Epithelial cell of proximal tubule (primary cell): ENCODE results near the gene IER5. TPM values are rescaled to one million over a fixed set of nuclear protein-coding genes. Genes with fewer than 3 reads are reported as not detected.

Experiments used
- DNase-seq: peaks from one replicate; pipeline ENCODE4 v3.0.0-alpha.2; 2011; ENCODE audit warnings: low read depth
- H3K4me3 ChIP-seq: 2 replicates; pipeline ENCODE4 v1.5.1; 2011; ENCODE audit warnings: low read depth, mild to moderate bottlenecking, low read length
- total RNA-seq: library from RNA; depleted of rRNA; stranded (reverse); fragments of >200 nt; gene quantifications from 2 replicates; pipeline ENCODE4 v1.2.3, GENCODE V29; 2015
- TF ChIP-seq, protein P1 (sequence below): conservative IDR thresholded peaks from 2 replicates; pipeline ENCODE4 v1.5.1; 2012; ENCODE audit warnings: low read depth, mild to moderate bottlenecking, low read length

IER5 gene
- total RNA-seq, 1 donor from 2014 or later = 43.0 TPM

GRCh38 chr1:181103399-181103798 is 14.9 kb downstream of the IER5 start:
- no peak for DNase-seq
- TF ChIP-seq, protein P1, sequence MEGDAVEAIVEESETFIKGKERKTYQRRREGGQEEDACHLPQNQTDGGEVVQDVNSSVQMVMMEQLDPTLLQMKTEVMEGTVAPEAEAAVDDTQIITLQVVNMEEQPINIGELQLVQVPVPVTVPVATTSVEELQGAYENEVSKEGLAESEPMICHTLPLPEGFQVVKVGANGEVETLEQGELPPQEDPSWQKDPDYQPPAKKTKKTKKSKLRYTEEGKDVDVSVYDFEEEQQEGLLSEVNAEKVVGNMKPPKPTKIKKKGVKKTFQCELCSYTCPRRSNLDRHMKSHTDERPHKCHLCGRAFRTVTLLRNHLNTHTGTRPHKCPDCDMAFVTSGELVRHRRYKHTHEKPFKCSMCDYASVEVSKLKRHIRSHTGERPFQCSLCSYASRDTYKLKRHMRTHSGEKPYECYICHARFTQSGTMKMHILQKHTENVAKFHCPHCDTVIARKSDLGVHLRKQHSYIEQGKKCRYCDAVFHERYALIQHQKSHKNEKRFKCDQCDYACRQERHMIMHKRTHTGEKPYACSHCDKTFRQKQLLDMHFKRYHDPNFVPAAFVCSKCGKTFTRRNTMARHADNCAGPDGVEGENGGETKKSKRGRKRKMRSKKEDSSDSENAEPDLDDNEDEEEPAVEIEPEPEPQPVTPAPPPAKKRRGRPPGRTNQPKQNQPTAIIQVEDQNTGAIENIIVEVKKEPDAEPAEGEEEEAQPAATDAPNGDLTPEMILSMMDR = no peak
- no peak overlapping the region for H3K4me3 ChIP-seq

GRCh38 chr1:181104042-181104789 is 15.7 kb downstream of the IER5 start:
- DNase-seq = no peak
- TF ChIP-seq, protein P1 = no peak
- peak overlapping the region; percentile 91 for H3K4me3 ChIP-seq

DNA sequence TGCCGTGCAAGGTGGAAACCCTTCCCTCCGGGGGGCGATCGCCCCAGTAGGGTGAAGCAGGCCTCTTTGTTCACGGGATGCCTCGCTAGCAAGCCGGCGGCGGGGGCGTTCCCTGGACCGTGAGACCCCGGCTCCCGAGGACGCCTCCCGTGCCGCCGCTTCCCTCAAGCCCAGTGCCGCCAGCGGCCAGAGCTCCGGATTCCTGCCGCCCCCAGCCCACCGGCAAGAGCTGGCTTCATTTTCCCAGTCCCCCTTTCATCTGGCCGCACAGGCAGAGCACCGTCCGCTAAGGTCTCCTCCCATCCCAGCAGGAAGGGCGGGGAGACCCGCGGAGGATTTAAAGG is 16.3 kb downstream of the IER5 start:
- peak overlapping the region; percentile 91 for H3K4me3 ChIP-seq
- no peak for DNase-seq
- TF ChIP-seq, protein P1 = no peak

DNA sequence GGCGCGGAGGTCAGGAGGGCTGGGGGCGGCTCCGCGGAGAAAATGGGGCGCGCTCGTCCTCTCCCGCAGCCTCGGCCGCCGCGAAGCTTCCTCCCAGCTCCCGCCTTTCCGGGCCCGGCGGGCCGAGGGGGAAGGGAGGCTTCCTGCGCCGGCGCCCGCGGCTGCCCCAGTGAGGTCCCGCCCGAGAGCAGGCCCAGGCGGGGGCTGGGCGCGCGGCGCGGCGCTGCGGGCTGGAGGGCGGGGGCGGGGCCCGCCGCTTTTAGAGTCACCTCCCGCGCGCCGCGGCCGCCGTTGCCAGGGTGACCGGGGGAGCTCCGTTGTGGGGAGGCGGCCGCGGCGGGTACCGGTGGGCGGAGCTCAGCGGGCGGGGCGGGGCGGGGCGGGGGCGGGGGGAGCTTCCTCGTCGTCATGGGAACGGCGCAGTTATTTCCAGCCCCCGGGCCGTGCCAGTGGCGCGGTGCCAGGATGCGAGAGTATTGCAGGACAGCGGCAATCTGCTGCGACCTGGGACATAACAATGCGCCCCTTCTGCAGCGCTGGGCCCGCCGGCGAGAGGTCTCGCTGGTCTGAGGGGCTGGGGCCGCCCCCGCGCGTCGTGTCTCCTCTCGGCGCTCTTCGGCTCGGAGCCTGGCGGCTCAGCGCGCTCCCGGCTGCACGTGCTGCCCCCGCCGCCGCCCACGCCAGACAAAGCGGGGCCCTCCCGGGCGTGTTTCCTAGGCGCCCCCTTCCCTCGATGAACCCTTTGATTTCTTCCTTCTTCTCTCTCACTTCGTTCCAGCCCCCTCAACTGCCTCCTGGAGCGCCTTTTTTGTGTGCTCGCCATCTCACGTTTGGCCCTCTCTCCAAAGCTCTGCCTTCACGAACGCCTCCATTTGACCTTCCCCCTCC is 16.9 kb downstream of the IER5 start:
- H3K4me3 ChIP-seq = peak overlapping the region; percentile 91
- TF ChIP-seq, protein P1 = no peak
- DNase-seq = no peak

GRCh38 chr1:181106022-181106312 is 17.5 kb downstream of the IER5 start:
- TF ChIP-seq, protein P1 = no peak
- no peak overlapping the region for H3K4me3 ChIP-seq

GRCh38 chr1:181106479-181106878 is 18.0 kb downstream of the IER5 start:
- H3K4me3 ChIP-seq = no peak overlapping the region
- DNase-seq = no peak
- TF ChIP-seq, protein P1 = no peak

More at GRCh38 chr1:181106022-181106312, 17.5 kb downstream of the IER5 start:
- DNase-seq = no peak
